ENCODE measurements around the gene XYLB. TPM values are rescaled to one million over a fixed set of nuclear protein-coding genes. Genes with fewer than 3 reads are reported as not detected.

The XYLB gene
- total RNA-seq, 1 donor from 2014 or later: 0.43 TPM

DNA sequence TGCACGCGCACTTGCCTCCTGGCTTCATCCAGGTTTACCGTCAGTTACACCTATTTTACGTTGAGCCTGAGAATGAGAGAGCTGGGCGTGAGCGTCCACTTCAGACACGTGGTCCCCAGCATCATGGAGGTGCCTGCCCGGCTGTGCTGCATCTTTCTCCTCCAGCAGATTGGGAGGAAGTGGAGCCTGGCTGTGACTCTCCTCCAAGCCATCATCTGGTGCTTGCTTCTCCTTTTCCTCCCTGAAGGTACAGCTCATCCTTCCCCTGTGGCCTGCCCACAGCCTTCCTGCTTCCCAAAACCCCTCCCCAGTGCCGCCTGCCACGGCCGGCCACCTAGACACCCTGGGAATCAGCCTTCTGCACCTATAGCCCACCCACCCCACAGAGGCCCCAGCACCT, 32.9 kb upstream of the XYLB start:
- Histone ChIP-seq H3K36me3 (no peaks in the 10 kb centered on the region), H3K4me3 (no peak overlapping the region), H3K27me3 (no peaks in the 10 kb centered on the region), H3K4me1 (no peaks in the 10 kb centered on the region), H3K27ac (no peak overlapping the region), H3K9me3 (no peaks in the 10 kb centered on the region)
- intact Hi-C loops (cut with DNase I): no loop called here
- no peak for DNase-seq (ENCODE audit: low spot score in 2 of 2)
- TF ChIP-seq, protein P1, sequence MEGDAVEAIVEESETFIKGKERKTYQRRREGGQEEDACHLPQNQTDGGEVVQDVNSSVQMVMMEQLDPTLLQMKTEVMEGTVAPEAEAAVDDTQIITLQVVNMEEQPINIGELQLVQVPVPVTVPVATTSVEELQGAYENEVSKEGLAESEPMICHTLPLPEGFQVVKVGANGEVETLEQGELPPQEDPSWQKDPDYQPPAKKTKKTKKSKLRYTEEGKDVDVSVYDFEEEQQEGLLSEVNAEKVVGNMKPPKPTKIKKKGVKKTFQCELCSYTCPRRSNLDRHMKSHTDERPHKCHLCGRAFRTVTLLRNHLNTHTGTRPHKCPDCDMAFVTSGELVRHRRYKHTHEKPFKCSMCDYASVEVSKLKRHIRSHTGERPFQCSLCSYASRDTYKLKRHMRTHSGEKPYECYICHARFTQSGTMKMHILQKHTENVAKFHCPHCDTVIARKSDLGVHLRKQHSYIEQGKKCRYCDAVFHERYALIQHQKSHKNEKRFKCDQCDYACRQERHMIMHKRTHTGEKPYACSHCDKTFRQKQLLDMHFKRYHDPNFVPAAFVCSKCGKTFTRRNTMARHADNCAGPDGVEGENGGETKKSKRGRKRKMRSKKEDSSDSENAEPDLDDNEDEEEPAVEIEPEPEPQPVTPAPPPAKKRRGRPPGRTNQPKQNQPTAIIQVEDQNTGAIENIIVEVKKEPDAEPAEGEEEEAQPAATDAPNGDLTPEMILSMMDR (IDR thresholded peaks at IDR 0.05): no peak

DNA sequence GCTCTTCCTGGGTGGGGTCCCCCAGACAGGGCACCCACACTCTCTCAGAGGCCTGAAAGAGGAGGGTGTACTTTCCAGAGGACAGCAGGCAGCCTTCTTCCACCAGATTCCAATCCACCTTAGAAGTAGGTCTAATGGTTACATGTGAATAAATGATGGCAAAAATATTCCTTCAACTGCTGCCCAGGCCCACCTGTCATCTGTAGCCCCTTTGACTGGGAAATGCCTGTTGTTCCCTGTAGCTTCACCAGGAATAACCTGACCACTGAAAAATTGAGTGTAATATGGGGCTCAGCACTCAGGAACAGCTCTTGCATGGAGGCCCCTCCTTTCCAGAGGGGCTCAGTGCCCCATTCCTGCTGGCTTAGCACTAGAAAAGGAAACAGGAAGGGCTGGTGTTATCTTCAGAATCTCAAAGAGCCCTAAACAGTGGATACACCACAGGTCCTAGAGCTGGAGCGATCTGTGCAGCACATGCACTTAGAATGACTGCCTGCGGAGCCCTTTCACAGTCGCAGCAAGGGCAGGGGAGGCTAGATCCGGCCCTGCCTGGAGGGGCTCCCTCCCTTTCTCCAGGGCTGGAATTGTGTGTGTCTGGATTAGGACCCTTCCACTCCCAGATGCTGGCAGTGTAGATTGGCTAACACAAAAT, 32.3 kb upstream of the XYLB start:
- Histone ChIP-seq H3K4me1 (no peaks in the 10 kb centered on the region), H3K27ac (no peak overlapping the region), H3K27me3 (no peaks in the 10 kb centered on the region), H3K36me3 (no peaks in the 10 kb centered on the region), H3K9me3 (no peaks in the 10 kb centered on the region), H3K4me3 (no peak overlapping the region)
- TF ChIP-seq, protein P1 (IDR thresholded peaks at IDR 0.05): no peak
- no peak for DNase-seq (ENCODE audit: low spot score in 2 of 2)
- intact Hi-C loops (cut with DNase I): no loop called here

DNA sequence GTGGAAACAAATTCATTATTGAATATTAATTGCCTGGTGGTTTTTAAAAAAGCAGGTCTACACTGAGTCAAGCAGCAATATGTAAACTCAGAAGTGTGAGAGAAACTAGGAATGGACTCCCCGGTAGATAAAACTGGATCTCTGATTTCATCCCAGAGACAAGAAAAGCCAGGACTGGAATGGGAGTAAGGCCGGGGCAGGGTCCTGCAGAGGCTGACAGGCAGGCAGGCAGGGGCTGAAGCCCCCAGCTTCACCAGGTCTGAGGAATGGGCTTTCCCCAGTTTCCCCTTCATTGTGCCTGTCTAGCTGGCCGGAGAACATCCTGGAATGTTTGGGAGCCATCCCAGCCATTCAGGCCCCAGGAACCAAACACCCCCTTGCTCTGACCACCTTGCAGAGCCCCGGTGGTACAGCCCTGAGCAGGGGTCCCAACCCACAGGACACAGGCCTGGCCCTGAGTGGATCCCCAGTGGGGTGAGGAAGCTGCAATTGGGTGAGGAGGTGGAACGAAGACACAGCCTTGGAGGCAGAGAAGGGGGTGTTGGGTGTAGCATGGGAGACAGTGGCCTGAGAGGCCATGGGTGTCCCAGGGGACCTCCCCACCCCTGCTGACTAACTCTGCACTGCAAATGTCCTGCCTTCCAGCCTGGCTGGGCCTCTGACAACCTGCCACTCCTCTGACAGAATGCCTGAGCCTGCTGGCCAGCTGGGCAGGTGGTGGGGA, 31.7 kb upstream of the XYLB start:
- no peak for DNase-seq (ENCODE audit: low spot score in 2 of 2)
- TF ChIP-seq, protein P1 (IDR thresholded peaks at IDR 0.05): no peak
- no peaks in the 10 kb centered on the region for H3K4me1 ChIP-seq
- no peak overlapping the region for H3K27ac ChIP-seq
- intact Hi-C loops (cut with DNase I): no loop called here
- no peaks in the 10 kb centered on the region for H3K36me3 ChIP-seq
- H3K4me3 ChIP-seq: no peak overlapping the region
- no peaks in the 10 kb centered on the region for H3K9me3 ChIP-seq
- no peaks in the 10 kb centered on the region for H3K27me3 ChIP-seq

DNA sequence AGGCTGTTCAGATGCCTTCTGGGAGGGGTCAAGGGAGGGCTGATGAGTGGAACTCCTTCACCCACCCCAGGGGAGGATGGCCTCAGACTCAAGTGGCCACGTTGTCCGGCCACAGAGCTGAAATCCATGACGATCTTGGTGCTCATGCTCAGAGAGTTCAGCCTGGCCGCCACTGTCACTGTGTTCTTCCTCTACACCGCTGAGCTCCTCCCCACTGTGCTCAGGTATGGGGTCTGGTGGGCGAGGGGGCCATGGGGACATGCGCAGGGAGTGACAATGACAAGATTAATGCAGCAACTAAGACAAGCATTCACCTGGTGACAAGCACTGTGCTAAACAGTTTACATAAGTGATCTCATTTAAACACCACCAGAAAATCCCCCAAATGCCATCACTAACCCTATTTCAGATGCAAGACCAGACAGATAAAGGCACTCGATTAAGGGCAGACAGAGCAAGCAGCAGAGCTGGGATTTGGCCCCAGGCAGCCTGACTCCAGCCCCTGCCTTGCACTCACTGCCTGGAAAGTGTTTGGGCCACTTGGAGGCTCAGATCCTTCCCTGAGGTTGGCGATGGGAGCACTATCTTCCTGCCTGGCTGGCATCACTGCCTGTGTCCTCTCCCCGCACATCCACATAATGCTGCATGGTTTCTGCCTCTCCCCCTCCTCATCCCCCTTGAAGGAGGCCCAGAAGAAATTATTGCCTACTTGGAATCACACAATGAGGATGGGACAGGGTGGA, 30.9 kb upstream of the XYLB start:
- DNase-seq (ENCODE audit: low spot score in 2 of 2): no peak
- TF ChIP-seq, protein P1 (IDR thresholded peaks at IDR 0.05): no peak
- Histone ChIP-seq H3K36me3 (no peaks in the 10 kb centered on the region), H3K4me1 (no peaks in the 10 kb centered on the region), H3K27ac (no peak overlapping the region), H3K9me3 (no peaks in the 10 kb centered on the region), H3K27me3 (no peaks in the 10 kb centered on the region), H3K4me3 (no peak overlapping the region)
- intact Hi-C loops (cut with DNase I): no loop called here

DNA sequence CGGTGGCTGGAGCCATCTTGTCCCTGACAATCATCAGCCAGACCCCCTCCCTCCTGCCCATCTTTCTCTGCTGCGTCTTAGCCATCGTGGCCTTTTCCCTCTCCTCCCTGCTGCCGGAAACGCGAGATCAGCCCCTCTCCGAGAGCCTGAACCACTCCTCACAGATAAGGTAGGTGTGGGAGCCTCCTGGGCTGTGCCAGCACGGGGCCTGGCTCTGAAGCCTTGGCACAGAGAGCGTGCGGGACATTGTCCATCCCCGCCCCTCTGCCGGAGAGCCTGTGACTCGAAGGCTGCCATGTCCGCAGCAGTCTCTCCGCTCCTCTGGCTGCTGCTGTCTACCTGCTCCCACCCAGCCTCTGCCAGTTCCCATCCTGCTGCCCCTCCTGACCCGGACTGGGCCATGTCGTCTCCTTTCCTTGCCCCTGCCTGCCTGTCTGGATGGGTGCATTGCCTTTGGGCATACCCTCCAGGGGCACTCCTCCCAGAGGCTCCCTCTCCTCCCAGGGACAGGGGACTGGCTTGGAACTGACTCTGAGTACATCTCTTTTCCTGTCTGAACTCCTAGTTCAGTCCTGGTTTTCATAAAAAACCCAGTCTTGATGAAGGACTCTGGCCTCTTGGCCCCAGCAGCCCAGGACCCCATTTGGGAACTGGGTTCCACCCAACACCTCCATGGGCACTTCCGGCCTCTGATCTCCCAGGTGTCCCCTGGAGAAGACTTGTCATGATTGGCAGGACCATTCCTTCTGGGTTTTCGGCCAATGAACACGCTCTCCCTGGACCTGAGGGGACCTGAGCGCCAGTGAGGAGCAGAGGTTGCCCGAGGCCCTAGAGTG, 30.0 kb upstream of the XYLB start:
- intact Hi-C loops (cut with DNase I): no loop called here
- TF ChIP-seq, protein P1 (IDR thresholded peaks at IDR 0.05): no peak
- DNase-seq (ENCODE audit: low spot score in 2 of 2): no peak
- Histone ChIP-seq H3K9me3 (no peaks in the 10 kb centered on the region), H3K27me3 (no peaks in the 10 kb centered on the region), H3K4me1 (no peaks in the 10 kb centered on the region), H3K27ac (no peak overlapping the region), H3K4me3 (no peak overlapping the region), H3K36me3 (no peaks in the 10 kb centered on the region)

Measured in ascending aorta (tissue), 2 donors.